ENCODE data around the gene SLC25A44.

Gene SLC25A44

GRCh38 chr1:156233426-156234127, 39.7 kb downstream of the SLC25A44 start:
- no peak overlapping the region for H3K27ac Mint-ChIP-seq
- no peak for ATAC-seq
- H3K4me1 Mint-ChIP-seq = peaks cover 23% of the 10 kb centered on the region
- no peak overlapping the region for H3K4me3 Mint-ChIP-seq
- no peaks in the 10 kb centered on the region for H3K27me3 Mint-ChIP-seq
- no peaks in the 10 kb centered on the region for H3K9me3 Mint-ChIP-seq
- no peak for DNase-seq

- H3K27me3 Mint-ChIP-seq = no peaks in the 10 kb centered on the region
- H3K4me3 Mint-ChIP-seq = no peak overlapping the region
- peak overlapping the region in 1 of 2 donors; percentile 3 for H3K27ac Mint-ChIP-seq
- H3K9me3 Mint-ChIP-seq = no peaks in the 10 kb centered on the region
- DNase-seq = no peak
- peaks cover 7% of the 10 kb centered on the region for H3K4me1 Mint-ChIP-seq
- ATAC-seq = no peak
Observed at GRCh38 chr1:156236164-156236563, 42.3 kb downstream of the SLC25A44 start.

GRCh38 chr1:156238248-156238647, 44.3 kb downstream of the SLC25A44 start:
- no peaks in the 10 kb centered on the region for H3K9me3 Mint-ChIP-seq
- no peak overlapping the region for H3K4me3 Mint-ChIP-seq
- ATAC-seq = no peak
- no peaks in the 10 kb centered on the region for H3K27me3 Mint-ChIP-seq
- no peak for DNase-seq
- H3K4me1 Mint-ChIP-seq = peaks cover 9% of the 10 kb centered on the region
- peak overlapping the region in 1 of 2 donors; percentile 86 for H3K27ac Mint-ChIP-seq

GRCh38 chr1:156241311-156241811, 47.5 kb downstream of the SLC25A44 start:
- H3K9me3 Mint-ChIP-seq = no peaks in the 10 kb centered on the region
- no peak overlapping the region for H3K4me3 Mint-ChIP-seq
- ATAC-seq (no peak), DNase-seq (no peak)
- no peaks in the 10 kb centered on the region for H3K27me3 Mint-ChIP-seq
- peak overlapping the region in 1 of 2 donors; percentile 19 for H3K27ac Mint-ChIP-seq
- peaks cover 39% of the 10 kb centered on the region for H3K4me1 Mint-ChIP-seq

- no peak within 1 kb of the TSS for H3K4me3 Mint-ChIP-seq
- peak within 1 kb of the TSS; percentile 66 to 90 for H3K27ac Mint-ChIP-seq
- DNase-seq (no peak), ATAC-seq (no peak)
- H3K4me1 Mint-ChIP-seq = peaks cover 41% of the 10 kb centered on the region
- H3K27me3 Mint-ChIP-seq = no peaks in the 10 kb centered on the region
- H3K9me3 Mint-ChIP-seq = no peaks in the 10 kb centered on the region
Observed at GRCh38 chr1:156241926-156242325, 48.0 kb downstream of the SLC25A44 start, which contains the start of gene BGLAP. BGLAP (plus strand) TSS chr1:156242184; CDS start chr1:156242232, 48 bp downstream.

- no peak overlapping the region for H3K4me3 Mint-ChIP-seq
Observed at GRCh38 chr1:156242738-156243137, 48.8 kb downstream of the SLC25A44 start.

GRCh38 chr1:156244126-156244525, 50.2 kb downstream of the SLC25A44 start:
- H3K9me3 Mint-ChIP-seq = no peaks in the 10 kb centered on the region
- H3K4me3 Mint-ChIP-seq = peak overlapping the region; percentile 80 to 91
- H3K27ac Mint-ChIP-seq = peak overlapping the region in 1 of 2 donors; percentile 69
- no peaks in the 10 kb centered on the region for H3K27me3 Mint-ChIP-seq
- ATAC-seq = no peak
- H3K4me1 Mint-ChIP-seq = peaks cover 45% of the 10 kb centered on the region
- DNase-seq = no peak

More at GRCh38 chr1:156242738-156243137, 48.8 kb downstream of the SLC25A44 start:
- no peaks in the 10 kb centered on the region for H3K27me3 Mint-ChIP-seq
- peak overlapping the region in 1 of 2 donors; percentile 90 for H3K27ac Mint-ChIP-seq
- DNase-seq (no peak), ATAC-seq (no peak)
- peaks cover 45% of the 10 kb centered on the region for H3K4me1 Mint-ChIP-seq
- no peaks in the 10 kb centered on the region for H3K9me3 Mint-ChIP-seq

- H3K4me3 Mint-ChIP-seq = peak overlapping the region; percentile 80 to 91
- peaks cover 45% of the 10 kb centered on the region for H3K4me1 Mint-ChIP-seq
- DNase-seq = no peak
- no peaks in the 10 kb centered on the region for H3K27me3 Mint-ChIP-seq
- no peak for ATAC-seq
- peak overlapping the region in 1 of 2 donors; percentile 87 for H3K27ac Mint-ChIP-seq
- H3K9me3 Mint-ChIP-seq = no peaks in the 10 kb centered on the region
Observed at GRCh38 chr1:156244712-156245111, 50.8 kb downstream of the SLC25A44 start.

- Mint-ChIP-seq H3K27me3 (no peaks in the 10 kb centered on the region), H3K27ac (peak overlapping the region; percentile 77 to 91), H3K9me3 (no peaks in the 10 kb centered on the region), H3K4me1 (peaks cover 49% of the 10 kb centered on the region), H3K4me3 (peak overlapping the region; percentile 80 to 91)
- ATAC-seq (peak; percentile 66), DNase-seq (peak; percentile 38 to 47)
Observed at GRCh38 chr1:156245451-156246232, 51.7 kb downstream of the SLC25A44 start.

- Mint-ChIP-seq H3K27me3 (no peaks in the 10 kb centered on the region), H3K4me3 (peak overlapping the region; percentile 42 to 80), H3K4me1 (peaks cover 55% of the 10 kb centered on the region), H3K27ac (peak overlapping the region; percentile 52 to 76), H3K9me3 (no peaks in the 10 kb centered on the region)
- ATAC-seq (no peak), DNase-seq (no peak)
Observed at GRCh38 chr1:156246241-156246780, 52.4 kb downstream of the SLC25A44 start.

GRCh38 chr1:156246781-156247459, 53.0 kb downstream of the SLC25A44 start:
- Mint-ChIP-seq H3K27ac (no peak overlapping the region), H3K4me3 (no peak overlapping the region), H3K9me3 (no peaks in the 10 kb centered on the region), H3K27me3 (no peaks in the 10 kb centered on the region), H3K4me1 (peaks cover 55% of the 10 kb centered on the region)
- DNase-seq (no peak), ATAC-seq (no peak)

- peak within 1 kb of the TSS in 1 of 2 donors; percentile 78 for H3K27ac Mint-ChIP-seq
Observed at GRCh38 chr1:156247460-156248322, 53.8 kb downstream of the SLC25A44 start, which contains the start of gene PAQR6. PAQR6 (minus strand) TSS chr1:156248056; CDS start chr1:156246731, 1,325 bp downstream.

GRCh38 chr1:156248323-156248683, 54.4 kb downstream of the SLC25A44 start:
- DNase-seq (no peak), ATAC-seq (no peak)
- Mint-ChIP-seq H3K4me3 (no peak overlapping the region), H3K9me3 (no peaks in the 10 kb centered on the region), H3K27ac (peak overlapping the region in 1 of 2 donors; percentile 78), H3K4me1 (peaks cover 52% of the 10 kb centered on the region), H3K27me3 (no peaks in the 10 kb centered on the region)

More at GRCh38 chr1:156247460-156248322, 53.8 kb downstream of the SLC25A44 start, which contains the start of gene PAQR6:
- no peaks in the 10 kb centered on the region for H3K27me3 Mint-ChIP-seq
- H3K4me1 Mint-ChIP-seq = peaks cover 55% of the 10 kb centered on the region
- DNase-seq (no peak), ATAC-seq (no peak)
- H3K4me3 Mint-ChIP-seq = no peak within 1 kb of the TSS
- H3K9me3 Mint-ChIP-seq = no peaks in the 10 kb centered on the region

- ATAC-seq (no peak), DNase-seq (no peak)
- H3K9me3 Mint-ChIP-seq = no peaks in the 10 kb centered on the region
- H3K27me3 Mint-ChIP-seq = no peaks in the 10 kb centered on the region
- H3K4me1 Mint-ChIP-seq = peaks cover 41% of the 10 kb centered on the region
- no peak overlapping the region for H3K4me3 Mint-ChIP-seq
- H3K27ac Mint-ChIP-seq = peak overlapping the region in 1 of 2 donors; percentile 69
Observed at GRCh38 chr1:156249593-156249992, 55.7 kb downstream of the SLC25A44 start.
